Upper lobe of left lung (tissue), 4 donors: Measurements from ENCODE around the gene RETN.

ENCODE experiments used
- CTCF ChIP-seq, 6 experiments: fragments of 450-650 bp in 4 of 6; fragments of 200-600 bp in 2 of 6; sonication (generic) in 2 of 6; IDR thresholded peaks; one replicate each; pipeline ENCODE4 v1.5.1; 2016 to 2019; ENCODE audit warnings: antibody characterized with exemption in 6 of 6
- EP300 ChIP-seq, 4 donors: sonication (generic); formaldehyde crosslinking; IDR thresholded peaks; one replicate each; pipeline ENCODE4 v1.5.1; 2017; ENCODE audit warnings: antibody characterized with exemption in 4 of 4, control low read depth in 2 of 4

GRCh38 chr19:7715671-7716070, 46.8 kb downstream of the RETN start:
- TF ChIP-seq CTCF (IDR thresholded peaks at IDR 0.05) = no peak
- no peak for TF ChIP-seq EP300 (IDR thresholded peaks at IDR 0.05)
